SK-N-MC (cell line): ENCODE results near the gene DYNC2I2.

Source experiments
- DNase-seq: peaks from one replicate; pipeline ENCODE4 v3.0.0-alpha.2; 2011; ENCODE audit warnings: low read depth, low spot score
- H3K27ac ChIP-seq: fragments of 200-600 bp; sonication (generic); 2 replicates; pipeline ENCODE4 v1.5.1; 2016; ENCODE audit warnings: mixed run types
- H3K36me3 ChIP-seq: fragments of 200-600 bp; sonication (generic); 2 replicates; pipeline ENCODE4 v1.6.1; 2017; ENCODE audit warnings: antibody characterized with exemption, low read length, mixed read lengths; ENCODE audit not compliant: insufficient read depth
- H3K4me3 ChIP-seq: fragments of 200-600 bp; sonication (generic); 2 replicates; pipeline ENCODE4 v1.5.1; 2016
- H3K9ac ChIP-seq: fragments of 200-600 bp; sonication (generic); 2 replicates; pipeline ENCODE4 v1.8.0; 2017; ENCODE audit warnings: mixed run types, mixed read lengths; ENCODE audit not compliant: insufficient read length
- H3K9me3 ChIP-seq: fragments of 200-600 bp; sonication (generic); 2 replicates; pipeline ENCODE4 v1.6.1; 2017; ENCODE audit warnings: low read depth, mild to moderate bottlenecking, antibody characterized with exemption, low read length, moderate library complexity, mixed read lengths
- EZH2 ChIP-seq: fragments of 200-600 bp; sonication (generic); IDR thresholded peaks from one replicate; pipeline ENCODE4 v1.6.1; 2017; ENCODE audit warnings: antibody characterized with exemption
- FOXP2 ChIP-seq: optimal IDR thresholded peaks from 2 replicates; pipeline ENCODE3; 2011; ENCODE audit warnings: mild to moderate bottlenecking, moderate library complexity; ENCODE audit not compliant: insufficient read depth; ENCODE audit errors: extremely low read length, control extremely low read depth
- POLR2AphosphoS5 ChIP-seq: IDR thresholded peaks from 2 replicates; pipeline ENCODE4 v1.6.1; 2012; ENCODE audit warnings: mild to moderate bottlenecking, low read depth, low read length, borderline replicate concordance

Gene DYNC2I2

DNA sequence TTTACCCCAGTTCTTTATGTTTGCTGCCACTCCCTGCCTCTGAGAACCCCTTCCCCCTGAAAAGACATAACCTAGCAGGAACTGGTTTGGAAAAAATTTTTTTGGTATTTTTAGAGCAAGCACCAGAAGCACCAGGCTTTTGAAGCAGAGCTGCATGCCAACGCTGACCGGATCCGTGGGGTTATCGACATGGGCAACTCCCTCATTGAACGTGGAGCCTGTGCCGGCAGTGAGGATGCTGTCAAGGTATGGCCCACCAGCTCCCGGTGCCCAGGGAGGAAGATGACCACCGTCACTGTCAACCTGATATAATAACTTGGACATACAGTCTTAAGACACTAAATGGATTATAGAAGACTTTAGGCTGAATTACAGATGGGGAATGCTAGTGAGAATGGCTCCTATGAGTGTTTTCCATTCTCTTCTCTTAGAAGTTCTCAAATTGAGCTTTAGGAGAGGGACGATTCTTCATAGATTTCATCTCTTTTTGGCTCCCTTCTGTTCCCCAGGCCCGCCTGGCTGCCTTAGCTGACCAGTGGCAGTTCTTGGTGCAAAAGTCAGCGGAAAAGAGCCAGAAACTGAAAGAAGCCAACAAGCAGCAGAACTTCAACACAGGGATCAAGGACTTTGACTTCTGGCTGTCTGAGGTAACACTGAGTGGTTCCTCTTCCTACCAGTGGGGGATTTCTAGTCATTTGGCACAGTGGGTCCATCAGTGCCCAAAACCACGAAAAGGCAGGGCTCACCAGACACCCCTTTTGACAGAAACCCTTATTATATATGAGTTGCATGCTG is 44.9 kb downstream of the DYNC2I2 start:
- Histone ChIP-seq H3K4me3 (no peak overlapping the region), H3K27ac (no peak overlapping the region), H3K9me3 (no peaks in the 10 kb centered on the region), H3K9ac (no peak overlapping the region), H3K36me3 (peaks cover 95% of the 10 kb centered on the region)
- TF ChIP-seq FOXP2 (no peak), POLR2AphosphoS5 (no peak)
- DNase-seq: no peak

DNA sequence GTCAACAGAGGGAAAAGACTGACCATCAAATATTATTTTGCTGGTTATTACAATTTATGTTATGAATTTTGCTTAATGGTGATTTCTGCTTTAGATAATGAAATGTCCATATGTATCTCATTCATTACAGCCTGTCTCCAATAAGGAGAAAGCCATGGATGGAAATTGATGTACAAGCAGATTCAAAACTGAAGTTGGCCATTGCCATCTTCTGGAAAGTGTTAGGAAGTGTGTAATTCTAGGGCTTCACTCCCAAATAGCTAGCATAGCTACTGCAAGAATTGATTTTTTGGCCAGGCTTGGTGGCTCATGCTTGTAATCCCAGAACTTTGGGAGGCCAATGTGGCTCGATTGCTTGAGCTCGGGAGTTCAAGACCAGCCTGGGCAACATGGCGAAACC is 45.8 kb downstream of the DYNC2I2 start:
- Histone ChIP-seq H3K9ac (no peak overlapping the region), H3K4me3 (no peak overlapping the region), H3K9me3 (no peaks in the 10 kb centered on the region), H3K27ac (no peak overlapping the region), H3K36me3 (peaks cover 95% of the 10 kb centered on the region)
- no peak for TF ChIP-seq POLR2AphosphoS5
- TF ChIP-seq EZH2: no peak
- no peak for TF ChIP-seq FOXP2
- no peak for DNase-seq

DNA sequence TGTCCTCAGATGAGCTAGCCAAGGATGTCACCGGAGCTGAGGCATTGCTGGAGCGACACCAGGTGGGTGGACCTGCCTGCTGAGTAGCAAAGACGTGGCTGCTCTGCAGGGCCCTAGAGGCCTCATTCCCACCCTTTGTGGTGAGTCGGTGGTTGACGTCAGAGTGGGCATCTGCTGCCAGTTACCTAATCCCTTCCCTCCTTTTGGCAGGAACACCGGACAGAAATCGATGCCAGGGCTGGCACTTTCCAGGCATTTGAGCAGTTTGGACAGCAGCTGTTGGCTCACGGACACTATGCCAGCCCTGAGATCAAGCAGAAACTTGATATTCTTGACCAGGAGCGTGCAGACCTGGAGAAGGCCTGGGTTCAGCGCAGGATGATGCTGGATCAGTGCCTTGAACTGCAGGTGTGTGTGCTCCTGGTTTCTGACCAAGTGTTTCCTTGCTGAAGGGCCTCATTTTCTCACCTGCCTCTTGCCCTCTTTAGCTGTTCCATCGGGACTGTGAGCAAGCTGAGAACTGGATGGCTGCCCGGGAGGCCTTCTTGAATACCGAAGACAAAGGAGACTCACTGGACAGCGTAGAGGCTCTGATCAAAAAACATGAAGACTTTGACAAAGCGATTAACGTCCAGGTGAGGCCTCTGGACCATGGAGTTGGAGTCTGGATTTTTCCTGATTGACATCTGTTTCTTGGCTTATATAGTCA is 48.9 kb downstream of the DYNC2I2 start:
- no peak overlapping the region for H3K9ac ChIP-seq
- no peaks in the 10 kb centered on the region for H3K9me3 ChIP-seq
- H3K36me3 ChIP-seq: peaks cover 90% of the 10 kb centered on the region
- H3K27ac ChIP-seq: no peak overlapping the region
- TF ChIP-seq POLR2AphosphoS5 (no peak), EZH2 (no peak), FOXP2 (no peak)
- no peak for DNase-seq
- no peak overlapping the region for H3K4me3 ChIP-seq

DNA sequence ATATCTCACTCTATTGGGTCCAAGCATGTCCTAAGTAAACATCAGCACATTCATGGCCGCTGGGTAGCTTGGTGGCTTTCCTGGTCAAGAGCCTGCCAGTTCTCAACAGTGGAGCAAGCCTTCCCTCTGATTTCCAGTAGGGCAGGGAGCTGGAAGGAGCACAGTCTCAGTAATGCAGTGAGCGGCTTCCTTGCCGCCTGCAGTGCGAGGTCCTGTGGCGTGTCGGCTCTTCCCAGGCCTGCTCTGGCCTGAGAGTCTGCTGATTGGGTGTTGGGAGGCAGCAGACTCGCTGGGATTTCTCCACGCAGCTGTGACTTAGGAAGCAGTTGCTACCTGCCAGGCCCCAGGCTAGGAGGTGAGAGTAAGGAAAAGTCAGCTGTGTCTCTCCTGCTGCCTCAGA is 53.0 kb downstream of the DYNC2I2 start:
- DNase-seq: no peak
- Histone ChIP-seq H3K36me3 (peaks cover 79% of the 10 kb centered on the region), H3K4me3 (no peak overlapping the region), H3K9me3 (no peaks in the 10 kb centered on the region), H3K9ac (no peak overlapping the region), H3K27ac (no peak overlapping the region)
- TF ChIP-seq FOXP2 (no peak), POLR2AphosphoS5 (no peak), EZH2 (no peak)

DNA sequence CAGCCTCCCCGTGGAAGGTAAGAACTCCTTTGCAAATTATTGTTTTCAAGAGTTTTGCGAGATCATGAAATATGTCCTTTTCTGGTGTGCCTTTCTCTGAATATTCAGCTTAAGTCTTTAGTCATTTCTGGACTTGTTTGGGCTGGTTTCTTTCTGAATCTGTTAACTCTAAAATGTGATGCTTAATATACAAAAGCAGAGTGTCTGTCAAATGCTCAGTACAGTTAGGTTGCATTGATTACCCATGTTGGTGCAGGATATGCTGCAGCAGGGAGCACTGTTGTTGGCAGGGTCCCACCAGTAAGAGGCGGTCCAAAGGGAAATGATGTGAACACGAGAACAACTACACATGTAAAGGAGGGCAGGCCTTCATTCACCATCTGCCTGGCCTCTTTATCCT is 56.5 kb downstream of the DYNC2I2 start:
- peaks cover 80% of the 10 kb centered on the region for H3K36me3 ChIP-seq
- no peak for TF ChIP-seq EZH2
- TF ChIP-seq POLR2AphosphoS5: no peak
- no peak for TF ChIP-seq FOXP2
- H3K27ac ChIP-seq: no peak overlapping the region
- no peak for DNase-seq
- no peak overlapping the region for H3K9ac ChIP-seq
- H3K4me3 ChIP-seq: no peak overlapping the region
- no peaks in the 10 kb centered on the region for H3K9me3 ChIP-seq

DNA sequence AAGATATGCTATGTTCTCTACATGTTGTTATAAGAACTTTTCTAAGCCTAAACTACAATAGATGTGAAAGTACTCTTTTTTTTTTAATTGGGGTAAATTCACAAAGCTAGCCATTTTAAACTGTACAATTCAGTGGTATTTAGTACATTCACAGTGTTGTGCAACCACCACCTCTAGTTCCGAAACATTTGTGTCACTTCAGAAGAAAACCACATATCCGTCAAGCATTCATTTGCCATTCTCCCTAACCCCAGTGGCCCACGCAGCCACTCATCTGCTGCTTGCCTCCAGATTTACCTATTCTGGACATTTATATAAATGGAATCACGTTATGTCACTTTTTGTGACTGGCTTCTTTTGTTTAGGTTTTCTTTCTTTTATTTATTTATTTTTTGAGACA is 61.2 kb downstream of the DYNC2I2 start:
- TF ChIP-seq POLR2AphosphoS5 (no peak), EZH2 (no peak)
- DNase-seq: no peak
- H3K4me3 ChIP-seq: no peak overlapping the region
- peaks cover 87% of the 10 kb centered on the region for H3K36me3 ChIP-seq
- no peak overlapping the region for H3K27ac ChIP-seq
- no peaks in the 10 kb centered on the region for H3K9me3 ChIP-seq
- H3K9ac ChIP-seq: no peak overlapping the region

DNA sequence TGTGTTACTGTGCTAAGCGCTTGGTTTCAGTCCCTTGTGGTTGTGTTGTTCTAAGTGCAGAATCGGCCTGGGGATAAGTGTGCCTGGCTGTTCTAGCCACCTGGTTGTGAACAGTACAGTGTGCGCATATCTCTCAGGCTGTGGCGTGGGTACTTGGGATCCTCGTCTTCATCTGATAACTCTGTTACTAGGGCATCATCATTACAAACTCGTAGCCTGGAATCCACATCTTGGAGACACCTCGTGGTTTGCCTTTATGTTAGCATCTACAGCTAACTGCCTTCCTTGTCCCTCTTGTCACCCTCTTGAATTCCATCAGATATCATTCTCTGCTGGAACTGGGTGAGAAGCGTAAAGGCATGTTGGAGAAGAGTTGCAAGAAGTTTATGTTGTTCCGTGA is 62.8 kb downstream of the DYNC2I2 start:
- H3K27ac ChIP-seq: no peak overlapping the region
- no peaks in the 10 kb centered on the region for H3K9me3 ChIP-seq
- no peak for TF ChIP-seq POLR2AphosphoS5
- no peak for TF ChIP-seq EZH2
- TF ChIP-seq FOXP2: no peak
- H3K9ac ChIP-seq: no peak overlapping the region
- peaks cover 82% of the 10 kb centered on the region for H3K36me3 ChIP-seq
- H3K4me3 ChIP-seq: no peak overlapping the region
- no peak for DNase-seq

DNA sequence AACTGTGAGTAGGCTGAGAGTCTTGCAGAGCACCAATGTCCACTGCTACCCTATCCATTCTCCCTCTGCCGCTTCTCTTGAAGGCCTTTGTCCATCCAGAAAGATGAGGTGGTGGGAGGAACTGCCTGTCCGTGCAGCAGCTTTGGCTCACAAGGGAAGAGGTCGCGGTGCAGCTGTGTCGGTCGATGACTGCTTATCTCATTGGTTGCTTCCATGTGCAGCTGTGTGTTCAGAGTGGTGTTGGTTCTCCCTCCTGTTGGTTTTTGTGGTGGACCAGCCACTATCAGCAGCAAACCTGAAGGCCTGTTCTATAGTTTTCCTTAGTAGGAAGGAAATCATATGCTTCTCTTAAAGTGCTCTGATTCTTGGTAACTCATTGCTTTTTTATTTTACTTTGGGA is 63.6 kb downstream of the DYNC2I2 start:
- no peak for DNase-seq
- H3K4me3 ChIP-seq: no peak overlapping the region
- TF ChIP-seq POLR2AphosphoS5: no peak
- no peak for TF ChIP-seq EZH2
- no peak for TF ChIP-seq FOXP2
- H3K9me3 ChIP-seq: no peaks in the 10 kb centered on the region
- peaks cover 81% of the 10 kb centered on the region for H3K36me3 ChIP-seq
- peak overlapping the region; percentile 34; the same call in 1 of the 2 replicates for H3K27ac ChIP-seq
- no peak overlapping the region for H3K9ac ChIP-seq
